GM19397 (cell line): ENCODE data around the gene AFF2.

ENCODE experiments used
- ATAC-seq: cut with Tn5 transposase; IDR thresholded peaks from one replicate; pipeline ENCODE4 v1.9.1; 2021; ENCODE audit warnings: mild to moderate bottlenecking, moderate library complexity; ENCODE audit not compliant: unreplicated experiment

AFF2 gene

DNA sequence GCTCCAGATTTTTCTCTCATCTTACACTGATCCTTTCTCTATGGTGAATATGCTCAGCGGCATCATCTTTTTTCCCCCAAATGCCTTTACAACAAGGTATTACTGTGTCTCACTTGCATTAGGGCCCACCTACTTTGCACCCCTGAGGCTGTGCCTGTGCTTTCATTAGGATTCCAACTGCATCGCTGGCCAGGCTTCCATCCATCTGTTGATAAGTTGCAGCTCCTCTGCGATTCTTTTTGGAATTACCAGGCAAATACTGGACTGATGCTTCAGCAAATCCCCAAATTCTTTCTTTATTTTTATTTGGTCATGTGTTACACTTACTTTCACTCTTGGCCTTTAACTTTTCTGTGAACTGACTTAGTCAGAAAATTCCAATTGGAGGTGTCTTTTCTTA is 77.3 kb downstream of the AFF2 start:
- ATAC-seq, result no peak

GRCh38 chrX:148580016-148580415 is 79.6 kb downstream of the AFF2 start:
- ATAC-seq, result no peak

GRCh38 chrX:148582353-148582752 is 81.9 kb downstream of the AFF2 start:
- no peak for ATAC-seq

- no peak for ATAC-seq
Observed at GRCh38 chrX:148588649-148589310, 88.4 kb downstream of the AFF2 start.

- ATAC-seq, result no peak
Observed at GRCh38 chrX:148592595-148592994, 92.2 kb downstream of the AFF2 start.

- no peak for ATAC-seq
Observed at GRCh38 chrX:148593146-148593545, 92.7 kb downstream of the AFF2 start.

DNA sequence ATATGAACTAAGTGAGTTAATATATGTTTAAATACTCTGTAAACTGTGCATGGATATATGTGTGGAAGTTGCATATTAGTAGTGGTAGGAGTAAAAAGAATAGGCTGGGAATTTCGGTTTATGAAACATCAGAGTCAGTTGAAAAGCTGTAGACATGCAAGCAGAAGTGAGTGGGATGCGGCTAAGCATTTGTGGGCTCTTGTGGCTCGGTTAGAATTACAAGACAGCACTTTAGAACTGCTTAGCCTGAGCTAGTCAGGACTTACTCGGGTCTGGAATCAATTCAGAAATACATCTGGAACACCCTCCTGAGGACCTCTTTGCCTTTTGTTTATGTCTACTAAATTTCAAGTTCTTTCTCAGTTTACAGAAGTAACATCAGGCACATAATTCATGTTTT is 93.6 kb downstream of the AFF2 start:
- ATAC-seq, result no peak

GRCh38 chrX:148599404-148599803 is 99.0 kb downstream of the AFF2 start:
- ATAC-seq, result no peak

GRCh38 chrX:148600131-148600530 is 99.7 kb downstream of the AFF2 start:
- no peak for ATAC-seq

DNA sequence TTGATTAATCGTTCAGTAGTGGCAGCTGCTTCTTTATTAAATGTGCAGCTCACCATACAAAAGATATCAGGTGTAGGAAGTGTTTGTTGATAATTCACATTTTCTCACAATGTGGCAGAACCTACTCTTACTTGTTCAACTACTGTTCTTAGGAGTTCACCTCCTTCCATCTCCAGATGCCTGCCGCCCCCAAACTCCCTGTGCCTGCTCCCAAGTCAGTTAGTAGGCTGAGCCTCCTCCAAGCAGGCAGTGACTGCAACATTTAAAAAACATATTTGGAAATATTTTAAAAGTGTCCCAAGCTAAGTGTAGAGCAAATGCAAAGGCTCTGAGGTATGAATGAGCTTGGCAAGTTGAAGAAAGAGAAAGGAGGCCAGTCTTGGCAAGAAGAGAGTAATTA is 100.2 kb downstream of the AFF2 start:
- ATAC-seq, result no peak

DNA sequence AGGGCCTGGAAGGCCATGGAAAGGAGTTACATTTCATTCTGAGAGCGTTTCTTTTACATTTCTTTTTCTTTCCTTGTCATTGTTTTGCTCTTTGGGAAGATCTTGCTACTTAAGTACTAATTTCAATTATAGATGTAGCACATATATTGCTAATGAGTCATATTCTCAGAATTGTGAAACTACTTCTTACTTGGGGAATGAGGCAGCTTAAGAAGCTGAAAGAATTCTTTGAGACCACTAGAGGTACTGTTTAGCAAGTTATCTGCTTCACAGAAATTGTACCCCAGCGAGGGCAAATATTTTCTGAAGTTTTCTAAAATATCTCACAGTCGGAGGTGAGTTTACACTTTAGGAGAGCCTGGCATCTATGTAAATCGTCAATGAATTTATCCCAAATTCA is 100.6 kb downstream of the AFF2 start:
- ATAC-seq, result no peak

DNA sequence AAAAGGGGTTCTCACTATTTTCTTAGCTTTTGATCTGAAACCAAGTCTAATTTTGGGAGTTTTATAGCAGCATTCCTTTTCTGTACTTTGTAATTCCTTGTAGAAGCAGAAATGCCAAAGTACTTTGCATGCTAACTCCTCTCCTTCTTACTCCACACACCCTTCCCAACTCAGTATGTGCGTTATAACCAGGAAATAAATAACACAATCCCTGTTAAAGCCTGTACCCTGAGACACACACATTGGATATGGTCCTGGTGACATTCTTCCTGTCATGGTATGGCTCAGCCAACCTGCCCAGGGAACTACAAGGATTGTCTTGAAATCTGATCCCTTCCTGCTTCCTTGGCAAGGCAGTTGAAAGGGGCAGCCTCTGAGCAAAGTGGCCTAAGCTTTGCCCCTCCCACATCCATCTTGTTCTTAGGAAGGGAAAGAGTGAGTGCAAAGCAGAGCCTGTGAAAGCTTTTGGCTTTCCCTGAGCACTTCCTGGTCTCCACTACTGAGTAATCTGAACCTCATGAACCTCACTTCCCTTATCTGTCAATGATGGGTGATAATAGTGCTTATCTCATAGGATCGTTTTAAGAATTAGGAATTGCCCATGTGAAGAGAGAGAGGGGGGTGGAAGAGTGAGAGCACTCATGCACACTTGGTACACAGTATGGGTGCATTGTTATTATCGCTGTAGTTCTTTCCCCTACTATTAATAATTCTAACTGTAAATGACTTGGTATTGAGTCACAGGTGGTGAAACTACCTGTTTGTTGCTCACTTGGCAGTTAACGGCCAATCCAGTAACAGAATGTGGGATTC is 109.3 kb downstream of the AFF2 start:
- peak; percentile 84 for ATAC-seq

DNA sequence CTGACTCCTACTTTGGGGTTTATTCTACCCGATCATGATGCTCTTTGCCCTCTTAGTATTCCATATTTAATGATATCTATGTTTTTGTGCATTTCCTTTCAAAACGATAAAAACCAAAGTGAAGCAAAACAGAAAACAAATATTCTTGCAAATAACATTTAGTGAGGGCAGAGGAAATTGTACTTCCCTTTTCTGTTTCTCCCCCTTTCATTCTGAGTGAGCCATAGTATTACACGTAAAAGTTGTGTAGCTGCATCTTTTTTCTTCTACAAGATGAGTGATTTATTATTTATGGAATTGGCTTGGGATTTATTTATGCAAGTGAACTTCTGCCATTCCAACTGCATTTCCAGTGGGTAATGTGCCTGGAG is 109.9 kb downstream of the AFF2 start:
- peak; percentile 59 for ATAC-seq

DNA sequence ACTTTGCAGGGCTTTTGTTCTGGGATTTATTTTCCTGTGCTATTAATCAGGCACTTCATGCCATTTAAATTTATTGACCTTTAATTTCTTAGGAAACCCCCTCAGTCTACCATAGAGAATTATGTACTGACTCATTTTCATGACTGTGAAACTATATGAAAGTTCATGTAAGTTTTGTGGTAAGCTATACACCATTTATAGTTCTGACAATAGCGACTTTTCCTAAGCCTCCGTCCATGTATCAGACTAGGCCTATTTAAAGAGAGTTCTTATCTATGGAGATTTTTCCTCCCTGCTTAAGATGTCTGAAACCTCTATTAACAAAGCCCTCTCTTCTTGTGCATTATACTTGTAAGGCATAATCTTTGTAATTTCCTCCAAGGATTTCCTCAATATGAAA is 111.6 kb downstream of the AFF2 start:
- ATAC-seq, result no peak

DNA sequence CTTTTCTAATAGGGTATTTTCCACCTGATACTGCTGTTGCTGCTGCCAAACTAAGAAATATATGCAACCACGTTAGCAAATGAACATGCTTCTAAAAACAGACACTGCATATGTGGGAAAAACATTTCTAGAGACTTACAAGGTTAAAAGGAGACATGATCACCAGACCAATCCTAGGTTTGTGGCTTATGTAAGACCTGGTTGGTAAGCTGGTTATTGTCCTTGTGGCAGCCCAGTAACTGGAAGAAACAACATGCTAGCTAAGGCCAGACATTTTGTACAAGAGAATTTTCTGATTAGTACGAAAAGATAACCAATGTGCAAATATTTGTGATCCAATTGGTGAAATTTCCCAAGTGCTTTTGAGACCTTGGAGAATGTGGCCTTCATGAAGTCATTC is 112.0 kb downstream of the AFF2 start:
- ATAC-seq, result no peak

DNA sequence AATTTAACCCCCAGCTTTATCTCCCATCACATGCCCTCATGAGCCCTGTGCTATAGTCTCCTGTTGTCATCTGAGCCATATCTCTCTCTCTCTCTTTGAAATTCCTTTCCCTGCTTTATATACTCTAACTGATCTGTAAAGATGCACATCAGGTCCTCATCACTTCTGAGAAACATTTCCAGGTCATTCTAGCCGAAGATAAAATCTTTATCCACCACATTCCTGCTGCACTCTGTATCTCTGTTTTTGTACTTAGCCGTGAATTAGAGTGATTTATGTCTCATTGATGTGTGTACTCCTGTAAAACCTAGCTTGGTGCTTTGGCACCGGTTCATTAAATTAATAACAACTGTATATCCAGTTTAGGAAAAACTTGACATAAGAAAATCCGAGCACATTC is 113.2 kb downstream of the AFF2 start:
- ATAC-seq, result no peak

- ATAC-seq, result no peak
Observed at GRCh38 chrX:148615491-148615890, 115.1 kb downstream of the AFF2 start.

DNA sequence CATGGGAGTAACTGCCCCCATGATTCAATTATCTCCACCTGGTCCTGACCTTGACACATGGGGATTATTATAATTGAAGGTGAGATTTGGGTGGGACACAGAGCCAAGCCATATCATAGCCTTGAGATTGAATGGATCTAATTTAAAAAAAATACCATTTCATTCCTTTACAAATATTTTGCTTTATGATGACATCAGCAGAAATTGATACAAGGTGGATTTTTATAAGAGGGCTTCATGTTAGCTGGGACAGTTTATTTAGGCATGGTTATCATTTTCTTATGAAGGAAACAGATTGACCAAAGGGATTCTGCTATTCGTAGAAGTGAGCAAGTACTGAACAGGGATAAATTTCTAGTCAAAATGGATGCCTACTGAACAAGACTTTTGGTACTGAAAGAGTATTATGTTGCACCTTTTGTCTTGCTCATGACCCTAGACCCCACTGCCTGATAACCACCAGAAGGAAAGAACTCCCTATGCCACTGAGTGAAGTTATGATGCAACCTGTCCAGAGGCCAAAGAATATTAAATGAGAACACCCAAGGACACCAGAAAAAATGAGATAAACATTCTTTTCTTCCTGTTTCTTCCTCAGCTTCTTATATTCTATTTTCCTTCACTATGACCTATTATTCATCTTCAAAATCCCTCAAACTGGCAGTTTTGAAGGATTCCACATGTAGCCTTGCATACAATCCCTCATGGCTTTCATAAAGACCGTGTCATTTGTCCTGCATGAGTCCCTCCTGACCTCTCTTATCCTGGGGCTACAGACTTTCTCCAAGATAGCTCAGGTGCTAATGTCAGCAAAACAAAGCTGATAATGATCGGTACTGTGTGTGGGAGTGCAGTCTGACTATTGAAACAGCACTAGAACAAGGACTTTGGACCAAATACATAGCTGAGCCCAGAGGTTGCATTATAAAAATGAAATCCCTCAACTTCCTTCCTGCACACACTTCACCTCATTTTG is 118.3 kb downstream of the AFF2 start:
- ATAC-seq, result no peak

DNA sequence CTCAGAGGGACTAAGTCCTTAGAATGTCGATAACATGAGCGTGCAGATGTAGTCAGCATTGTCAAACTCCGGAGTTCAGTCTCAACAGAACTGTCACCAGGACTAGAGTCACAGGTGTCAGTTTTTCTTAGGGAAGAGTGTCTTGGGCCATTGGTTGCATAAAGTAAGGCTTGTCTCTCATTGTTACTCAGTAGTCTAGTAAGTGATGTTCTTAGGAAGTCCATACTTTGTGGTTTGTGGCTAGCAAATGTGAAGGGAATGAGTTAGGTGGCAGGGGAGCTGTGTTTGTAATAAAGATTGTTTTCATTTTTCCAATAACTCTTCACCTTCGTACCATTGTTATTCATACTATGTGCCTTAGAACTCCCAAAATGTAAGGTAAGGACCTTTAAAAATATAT is 119.6 kb downstream of the AFF2 start:
- no peak for ATAC-seq

- ATAC-seq, result no peak
Observed at GRCh38 chrX:148624951-148625474, 124.6 kb downstream of the AFF2 start.

GRCh38 chrX:148628621-148629020 is 128.2 kb downstream of the AFF2 start:
- ATAC-seq, result no peak
